NCI-H1105 (cell line): ENCODE measurements around the gene CADPS.

Source experiments
- DNase-seq: peaks from one replicate; lab custom pipeline; 2025; lab: John Stamatoyannopoulos, UW

CADPS gene

DNA sequence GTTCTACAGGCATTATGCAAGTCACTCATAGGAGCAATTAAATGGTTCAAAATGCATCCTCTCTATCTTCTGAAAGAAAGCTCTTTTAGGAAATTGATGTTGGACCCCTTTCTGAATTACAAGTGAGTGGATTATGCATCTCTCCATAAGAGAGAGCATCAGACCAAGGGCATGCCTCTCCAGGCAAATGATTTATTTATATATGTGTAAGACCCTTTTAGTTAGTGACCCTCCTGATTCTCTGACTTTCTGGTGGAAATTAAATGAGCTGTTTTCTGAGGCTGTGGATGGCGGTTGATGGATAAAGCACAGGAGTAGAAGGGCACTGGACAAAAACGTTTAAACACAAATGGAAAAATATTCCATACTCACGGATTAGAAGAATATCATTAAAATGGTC, 62.6 kb downstream of the CADPS start:
- DNase-seq = no peak

DNA sequence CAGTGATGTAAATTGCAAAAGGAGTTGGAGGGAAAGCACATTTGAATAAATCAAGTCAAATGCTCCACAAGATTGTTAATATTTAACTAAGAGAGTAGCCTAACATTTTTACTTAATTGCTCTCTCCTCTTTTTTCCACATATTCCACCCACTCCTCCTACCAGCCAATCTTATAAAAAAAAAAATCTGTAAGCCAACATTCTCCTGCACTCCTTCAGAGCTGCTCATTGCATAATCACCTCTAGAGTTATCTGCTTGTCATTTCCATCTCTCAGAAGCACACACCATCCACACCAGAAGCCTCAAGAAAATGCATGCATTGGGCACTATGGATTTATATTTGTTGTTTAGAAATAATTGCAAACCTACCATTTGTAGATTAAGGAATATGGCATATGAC, 64.1 kb downstream of the CADPS start:
- no peak for DNase-seq

DNA sequence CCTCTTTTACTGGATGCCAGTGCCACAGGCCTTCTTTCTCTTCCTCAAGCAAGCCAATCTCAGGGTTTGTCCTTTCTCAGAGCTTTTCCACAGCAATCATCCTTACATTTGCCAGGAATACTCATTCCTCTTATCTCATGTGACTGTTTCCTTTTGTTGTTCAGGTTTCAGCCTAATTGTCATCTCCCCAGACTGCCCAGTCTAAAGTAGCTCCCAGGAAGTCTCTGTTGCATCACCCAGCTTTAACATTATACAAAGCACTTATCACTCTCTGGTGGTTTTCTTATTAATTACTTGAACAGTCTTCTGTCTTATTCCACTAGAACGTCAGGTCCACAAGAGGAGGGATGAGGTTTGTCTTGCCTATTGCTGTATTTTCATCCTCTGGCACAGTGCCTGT, 65.8 kb downstream of the CADPS start:
- no peak for DNase-seq

DNA sequence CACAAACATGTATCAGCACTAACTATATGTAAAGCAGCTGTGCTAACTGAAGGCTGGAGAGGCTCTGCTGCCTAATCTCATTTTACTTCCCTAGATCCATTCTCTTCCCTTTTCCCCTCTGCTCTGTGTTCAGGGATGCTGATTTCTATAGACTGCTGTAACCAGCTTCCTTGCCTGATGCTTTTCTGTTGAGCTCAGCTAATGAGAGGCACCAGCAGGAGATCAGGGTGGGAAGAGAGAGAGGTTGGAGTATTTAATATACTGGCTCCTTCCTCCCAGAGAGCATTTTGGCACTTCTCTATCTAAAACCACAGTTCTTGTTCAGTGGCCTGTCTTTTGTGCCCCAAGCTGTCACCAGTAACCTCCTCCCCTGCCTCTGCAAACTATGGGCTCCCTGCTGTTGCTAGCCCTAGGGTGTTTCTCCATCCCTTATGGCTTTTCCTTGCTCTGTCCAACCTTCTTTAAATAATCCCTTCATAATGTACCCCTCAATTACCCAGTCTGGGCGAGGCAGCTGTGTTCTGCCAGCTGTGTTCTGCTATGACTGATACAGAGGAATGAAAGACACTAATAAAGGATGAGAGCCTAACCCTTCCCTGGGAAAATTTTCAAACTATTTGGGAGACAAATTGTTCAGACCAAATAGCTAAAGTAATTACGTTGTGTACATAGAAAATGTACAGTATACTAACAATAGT, 69.5 kb downstream of the CADPS start:
- no peak for DNase-seq

DNA sequence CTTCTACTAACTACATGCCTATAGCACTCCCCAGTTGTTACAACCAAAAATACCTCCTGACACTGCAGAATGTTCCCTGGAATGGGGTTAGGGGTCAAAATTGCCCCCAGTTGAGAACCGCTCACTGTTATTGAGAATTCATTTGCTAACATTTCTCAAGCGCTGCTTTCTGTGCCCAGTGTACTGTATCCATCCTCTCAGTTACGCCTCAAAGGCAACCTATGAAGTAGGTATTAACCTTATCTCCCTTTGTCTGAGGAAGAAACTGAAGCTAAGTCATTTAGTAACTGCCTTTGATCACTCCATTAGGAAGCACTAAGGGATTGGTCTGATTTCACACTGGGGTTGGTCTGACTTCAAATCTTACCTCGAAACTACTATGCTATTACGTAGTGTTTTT, 70.1 kb downstream of the CADPS start:
- DNase-seq = no peak

DNA sequence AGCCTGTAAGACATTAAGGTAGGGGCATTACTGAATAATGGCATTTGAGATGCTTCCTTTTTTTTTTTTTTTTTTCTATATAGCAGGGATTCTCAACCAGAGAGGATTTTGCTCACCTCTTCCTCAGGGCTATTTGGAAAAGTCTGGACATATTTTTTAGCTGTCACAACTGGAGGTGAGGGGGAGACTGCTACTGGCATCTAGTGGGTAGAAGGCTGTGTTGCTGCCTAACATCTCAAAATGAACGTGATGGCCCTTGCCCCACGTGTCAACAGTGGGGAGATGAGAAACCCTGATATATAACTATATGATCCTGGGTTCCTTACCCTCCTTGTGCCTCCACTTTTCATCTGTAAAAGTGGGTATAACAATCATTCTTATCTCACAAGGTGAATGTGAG, 71.9 kb downstream of the CADPS start:
- DNase-seq = no peak

DNA sequence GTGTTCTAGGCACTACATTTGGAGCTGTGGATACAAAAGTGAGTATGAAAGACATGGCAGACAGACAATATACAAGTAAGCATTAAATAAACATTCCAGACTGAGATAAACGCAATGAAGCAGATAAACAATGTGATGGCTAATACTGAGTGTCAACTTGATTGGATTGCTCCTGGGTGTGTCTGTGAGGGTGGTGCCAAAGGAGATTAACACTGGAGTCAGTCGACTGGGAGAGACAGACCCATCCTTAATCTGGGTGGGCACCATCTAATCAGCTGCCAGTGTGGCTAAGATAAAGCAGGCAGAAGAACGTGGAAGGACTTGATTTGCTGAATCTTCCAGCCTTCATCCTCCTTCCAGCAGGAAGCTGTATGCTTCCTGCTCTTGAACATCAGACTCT, 77.2 kb downstream of the CADPS start:
- no peak for DNase-seq

DNA sequence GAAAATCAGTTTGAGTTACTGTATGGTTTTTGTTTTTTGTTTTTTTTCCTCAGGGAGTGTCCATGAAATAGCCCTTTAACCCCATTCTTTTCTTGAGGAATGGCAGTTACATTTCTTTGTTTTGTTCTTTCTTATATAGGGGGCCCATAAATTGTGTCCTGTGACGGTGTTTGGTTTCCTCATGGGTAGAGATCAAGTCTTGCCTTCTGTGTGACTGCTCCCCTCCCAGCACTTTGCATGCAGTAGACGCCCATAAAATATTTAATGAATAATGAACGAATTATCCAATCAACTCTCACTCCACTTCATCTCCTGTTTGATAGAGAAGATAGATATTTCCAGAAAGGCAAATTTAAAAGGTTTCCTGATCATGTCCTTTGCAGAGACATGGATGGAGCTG, 78.1 kb downstream of the CADPS start:
- DNase-seq = no peak

DNA sequence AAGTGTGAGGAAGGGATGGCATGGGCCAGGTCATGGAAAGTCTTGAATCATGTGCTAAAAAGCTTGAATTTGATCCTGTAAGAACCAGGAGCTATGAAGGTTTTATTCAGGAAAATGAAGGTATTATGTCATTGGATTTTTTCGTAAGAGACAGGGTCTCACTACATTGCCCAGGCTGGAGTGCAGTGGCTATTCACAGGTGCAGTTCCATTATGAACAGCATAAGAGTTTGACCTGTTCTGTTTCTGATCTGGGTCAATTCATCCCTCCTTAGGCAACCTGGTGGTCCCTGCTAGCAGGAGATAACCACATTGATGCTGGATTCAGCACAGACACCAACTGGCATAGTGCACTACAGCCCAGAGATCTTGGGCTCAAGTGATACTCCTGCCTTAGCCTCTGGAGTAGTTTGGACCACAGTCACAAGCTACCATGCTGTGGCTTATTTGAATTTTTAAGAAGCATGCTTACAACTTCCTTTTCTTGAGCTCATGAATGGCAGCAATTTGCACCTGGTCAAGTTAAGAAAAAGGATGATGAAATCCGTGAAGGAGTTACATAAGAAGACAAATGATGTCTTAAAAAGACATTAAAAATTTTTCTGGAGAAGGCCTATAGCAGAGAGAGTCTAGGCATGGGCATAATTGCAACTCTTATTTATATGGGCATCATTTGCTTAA, 79.1 kb downstream of the CADPS start:
- no peak for DNase-seq

DNA sequence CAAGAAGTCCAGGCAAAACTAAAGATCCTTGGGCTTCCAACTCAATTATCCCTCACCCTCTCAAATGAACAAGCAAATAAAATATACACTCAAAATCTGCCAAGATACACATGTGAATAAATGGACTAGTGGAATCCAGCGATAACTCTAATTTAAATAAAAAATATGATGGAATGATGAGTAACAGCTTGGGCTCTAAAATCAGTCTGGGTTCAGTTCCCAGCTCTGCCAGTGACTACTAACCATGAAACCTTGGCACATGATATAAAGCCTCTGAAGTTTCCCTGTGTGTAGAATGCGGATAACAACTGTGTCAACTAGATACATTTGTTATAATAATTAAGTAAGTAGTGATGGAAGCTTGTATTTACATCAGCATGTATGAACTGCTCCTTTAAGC, 81.3 kb downstream of the CADPS start:
- DNase-seq = no peak

DNA sequence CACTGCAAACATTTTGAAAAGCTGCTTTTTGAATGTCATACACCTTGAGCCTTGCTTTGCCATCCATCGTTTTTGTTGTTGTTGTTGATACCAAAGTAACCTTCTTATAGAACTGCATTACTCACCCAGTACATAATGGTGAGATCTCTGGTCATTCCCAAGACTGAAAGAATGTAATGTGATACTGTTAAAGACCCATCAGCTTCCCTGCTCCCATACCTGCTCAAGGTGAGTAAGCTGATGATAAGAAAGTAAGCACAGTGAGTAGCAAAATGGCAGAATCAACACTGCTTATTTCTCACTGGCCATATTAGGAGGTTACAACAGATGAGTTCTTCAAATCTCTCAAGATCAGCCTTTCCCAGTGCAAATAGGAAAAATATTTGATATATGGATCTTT, 89.8 kb downstream of the CADPS start:
- DNase-seq = no peak

DNA sequence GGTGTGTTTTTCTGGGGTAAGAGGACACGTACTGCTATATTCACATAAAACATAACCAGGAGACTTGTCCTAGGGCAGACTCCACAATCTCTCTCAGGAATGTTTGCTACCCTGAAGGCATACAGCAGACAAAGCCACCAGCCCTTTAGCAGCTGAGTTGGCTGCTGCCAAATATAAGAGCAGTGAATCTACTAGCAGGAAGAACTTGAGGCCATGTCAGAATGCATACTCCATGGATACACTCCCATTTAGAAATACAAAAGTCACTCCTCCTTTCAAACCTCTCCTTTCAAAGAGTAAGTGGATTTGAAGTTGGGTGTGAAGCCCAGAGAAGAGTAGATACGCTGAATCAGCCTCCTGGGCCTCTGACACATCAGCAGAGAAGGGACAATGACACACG, 94.1 kb downstream of the CADPS start:
- no peak for DNase-seq

DNA sequence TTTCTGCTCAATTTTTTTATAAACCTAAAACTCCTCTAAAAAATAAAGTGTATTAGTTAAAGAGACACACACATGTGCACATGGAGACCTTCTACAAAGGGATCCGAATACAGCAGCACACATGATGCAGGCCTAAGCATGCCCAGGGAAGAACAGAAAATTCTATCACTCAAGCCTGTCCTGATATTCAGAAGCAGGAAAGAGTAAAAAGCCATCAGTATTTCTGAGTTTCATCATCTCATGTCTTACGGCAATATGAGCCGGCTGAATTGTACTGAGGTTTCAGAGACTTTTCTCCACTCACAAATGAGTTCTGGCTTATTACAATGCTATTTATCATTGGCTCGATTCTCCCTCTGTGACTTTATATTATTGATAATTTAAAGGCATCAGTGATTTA, 97.5 kb downstream of the CADPS start:
- no peak for DNase-seq

DNA sequence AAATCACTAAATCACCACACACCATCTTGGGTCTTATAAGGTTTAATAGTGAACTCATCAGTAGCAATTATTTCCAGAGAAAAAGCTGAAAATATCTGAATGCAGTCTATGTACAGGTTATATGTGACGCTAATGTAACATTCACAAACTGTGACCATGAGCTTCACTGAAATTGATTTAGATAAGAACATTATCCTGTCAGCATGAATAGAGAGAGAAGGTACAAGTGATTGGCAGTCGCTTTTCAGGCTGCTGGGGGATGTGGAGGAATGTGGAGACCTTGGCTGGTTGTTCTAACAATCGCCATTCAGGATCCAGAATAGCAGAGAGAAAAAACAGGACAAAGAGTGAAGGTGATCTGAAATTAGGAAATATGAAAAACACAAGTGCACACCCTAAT, 98.1 kb downstream of the CADPS start:
- no peak for DNase-seq

DNA sequence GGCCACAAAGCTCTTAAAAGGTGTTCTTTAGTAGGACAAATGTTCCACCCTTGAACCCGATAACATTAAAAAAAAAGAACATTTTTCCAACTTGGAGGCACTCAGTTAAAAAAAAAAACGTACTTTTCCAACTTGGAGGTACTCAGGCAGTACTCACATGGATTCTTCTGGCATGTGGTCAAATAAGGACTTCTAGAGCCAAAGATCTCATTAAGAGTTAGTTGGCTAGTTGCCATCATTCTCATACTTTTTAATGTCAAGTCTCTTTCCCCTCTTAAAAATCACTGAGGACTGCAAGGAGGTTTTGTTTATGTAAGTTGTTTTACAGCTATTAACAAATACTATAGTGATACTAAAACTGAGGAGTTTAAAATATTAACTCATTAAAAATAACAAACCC, 101.0 kb downstream of the CADPS start:
- DNase-seq = no peak

DNA sequence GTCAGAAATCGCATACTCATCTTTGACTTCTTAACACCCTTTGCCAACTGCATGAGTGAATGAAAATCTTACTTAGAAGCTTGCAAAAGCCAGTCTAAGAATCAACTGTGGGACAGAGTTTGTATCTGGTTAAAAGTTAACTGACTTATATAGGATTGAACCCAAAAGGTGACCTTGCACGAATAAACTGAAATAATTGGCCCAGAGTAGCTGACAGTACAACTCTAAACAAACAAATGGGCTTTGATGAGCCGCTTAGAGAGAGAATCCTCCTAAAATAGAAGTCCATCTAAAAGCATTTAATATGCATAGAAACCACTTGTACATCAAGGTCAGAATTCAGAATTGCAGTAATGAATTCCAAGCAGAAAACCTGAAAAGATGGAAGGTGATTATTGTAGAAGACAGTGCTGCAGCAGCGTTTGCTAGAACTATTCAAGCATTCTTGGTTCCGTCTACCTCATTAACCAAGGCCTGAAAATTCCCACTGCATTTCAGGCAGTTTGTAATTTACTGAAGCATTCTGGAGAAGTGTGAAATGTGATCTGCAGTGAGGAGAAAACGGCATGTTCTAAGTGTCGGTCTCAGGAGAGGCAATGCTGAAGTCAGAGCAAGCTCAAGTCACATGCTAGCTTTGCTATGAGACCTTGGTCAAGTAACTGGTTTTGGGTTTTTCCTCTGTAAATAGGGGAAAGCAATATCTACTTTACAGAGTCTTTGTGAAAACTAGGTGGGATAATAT, 103.7 kb downstream of the CADPS start:
- no peak for DNase-seq

DNA sequence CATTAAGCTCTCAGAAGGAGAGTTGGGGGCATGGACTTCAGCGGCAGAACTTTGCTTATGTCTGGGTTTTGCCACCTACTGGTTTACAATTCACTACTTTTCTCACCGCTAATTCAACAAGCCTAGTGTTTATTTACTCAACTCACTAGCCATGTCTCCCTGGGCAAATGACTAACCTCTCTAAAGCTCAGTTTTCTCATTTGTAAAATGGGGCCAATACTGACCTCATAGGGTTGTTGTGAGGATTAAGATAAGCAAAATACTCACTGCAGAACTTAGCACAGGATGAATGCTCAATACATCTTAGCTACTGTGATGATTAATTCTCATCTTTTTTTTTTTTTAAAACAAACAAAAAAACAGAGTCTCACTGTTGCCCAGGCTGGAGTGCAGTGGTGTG, 106.3 kb downstream of the CADPS start:
- no peak for DNase-seq

DNA sequence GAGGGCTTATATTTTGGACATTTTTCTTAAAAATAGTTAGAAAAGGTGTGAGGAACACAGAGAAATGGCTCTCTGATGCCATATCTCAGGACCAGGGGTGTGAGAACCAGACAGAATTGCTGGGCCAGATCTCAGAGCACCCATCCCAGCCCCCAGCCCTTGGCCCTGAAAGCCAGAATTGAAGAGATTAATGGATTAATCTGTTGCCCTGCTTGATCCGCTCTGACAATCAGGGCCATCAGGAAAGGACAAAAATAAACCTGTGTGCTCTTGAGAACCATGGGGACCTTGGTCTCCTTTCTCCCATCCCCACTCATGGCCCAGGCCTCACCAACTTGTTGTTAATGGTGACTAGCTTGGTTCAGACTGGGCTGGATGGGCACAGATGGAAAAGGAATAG, 113.5 kb downstream of the CADPS start:
- DNase-seq = no peak

DNA sequence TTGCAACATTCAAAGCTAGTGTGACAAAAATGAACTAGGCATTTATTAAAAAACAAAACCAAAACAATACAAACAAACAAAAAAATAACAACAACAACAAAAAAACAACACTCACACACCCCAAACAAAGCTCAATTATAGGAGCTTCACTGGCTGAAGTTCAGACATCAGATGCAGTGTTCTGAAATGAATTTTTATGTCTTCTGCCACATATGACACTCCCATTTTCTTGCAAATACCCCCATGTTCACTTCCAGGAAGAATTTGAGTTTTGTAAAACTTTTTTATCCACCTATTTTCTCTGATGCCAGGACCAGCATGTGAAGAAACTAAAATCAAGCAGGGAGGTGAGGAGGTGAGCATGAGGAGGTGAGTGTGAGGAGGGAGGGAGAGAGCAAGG, 113.9 kb downstream of the CADPS start:
- no peak for DNase-seq

DNA sequence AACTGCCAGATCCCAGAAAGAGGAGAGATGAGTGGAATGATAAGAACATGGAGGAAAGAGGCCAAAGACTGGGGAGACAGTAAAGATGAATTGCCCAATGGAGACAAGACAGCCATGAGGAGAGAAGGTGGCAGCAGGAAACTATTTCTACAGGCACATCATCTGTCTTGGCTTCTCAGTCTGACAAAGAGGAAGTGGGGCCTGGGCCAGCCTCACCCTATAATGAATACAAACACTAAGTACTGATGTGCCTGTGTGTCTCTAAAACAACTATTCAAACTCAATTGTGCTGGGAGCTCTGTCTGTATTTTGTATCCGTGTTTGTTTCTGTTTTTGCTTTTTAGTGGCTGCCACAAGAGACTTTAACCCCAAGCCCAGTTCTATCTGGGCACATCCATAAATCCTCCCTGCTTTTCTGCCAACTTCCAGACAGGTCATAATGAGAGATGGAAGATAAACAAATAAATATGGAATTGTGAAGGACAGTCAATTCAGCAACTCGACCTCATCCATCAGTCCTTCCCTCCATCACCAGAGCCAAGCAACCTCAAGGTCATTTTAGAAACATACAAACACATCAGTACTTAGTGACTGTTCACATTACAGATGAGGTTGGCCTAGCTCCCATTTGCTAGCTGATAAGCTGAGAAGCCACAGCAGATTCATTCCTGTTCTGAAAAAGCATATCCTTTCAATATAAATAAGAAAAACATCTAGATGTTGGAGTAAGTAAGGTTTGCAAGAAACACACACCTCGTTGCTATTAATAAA, 116.7 kb downstream of the CADPS start:
- DNase-seq = no peak

DNA sequence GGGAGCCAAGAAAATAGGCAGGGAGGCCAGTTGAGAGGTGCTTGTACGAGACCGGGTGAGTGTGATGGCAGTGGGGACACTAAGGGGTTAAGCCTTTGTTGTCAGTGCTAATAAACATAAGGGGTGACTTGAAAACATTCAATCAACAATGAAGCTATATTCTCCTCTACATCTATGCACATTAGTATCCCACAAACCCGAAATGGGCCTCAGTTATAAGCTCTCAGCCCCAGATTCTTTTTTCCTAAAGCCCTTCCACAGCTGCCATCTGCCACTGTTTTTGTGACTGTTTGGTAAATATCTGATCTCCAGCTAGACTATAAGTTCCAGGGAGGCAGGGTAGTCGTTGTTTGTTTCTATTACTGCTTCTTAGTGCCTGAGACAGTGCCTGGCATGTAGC, 118.2 kb downstream of the CADPS start:
- DNase-seq = no peak

DNA sequence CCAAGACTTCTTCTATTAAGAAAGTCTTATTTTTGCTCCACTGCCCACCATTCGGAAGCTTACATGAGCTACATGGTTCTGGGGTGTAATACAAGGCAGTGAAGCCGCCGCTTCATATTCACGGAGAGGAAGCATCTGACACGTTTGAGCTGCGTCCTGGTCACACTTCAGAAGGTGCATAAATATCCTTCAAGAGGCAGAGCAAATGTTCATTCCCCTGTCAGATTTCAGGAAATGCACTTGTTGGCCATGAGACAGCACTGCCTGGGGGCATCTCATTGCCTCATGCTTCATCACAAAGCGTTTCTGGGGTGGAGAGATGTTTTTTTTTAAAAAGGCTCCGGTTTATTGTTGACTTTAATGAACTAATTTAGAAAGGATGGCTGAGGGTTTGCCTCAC, 119.9 kb downstream of the CADPS start:
- no peak for DNase-seq

DNA sequence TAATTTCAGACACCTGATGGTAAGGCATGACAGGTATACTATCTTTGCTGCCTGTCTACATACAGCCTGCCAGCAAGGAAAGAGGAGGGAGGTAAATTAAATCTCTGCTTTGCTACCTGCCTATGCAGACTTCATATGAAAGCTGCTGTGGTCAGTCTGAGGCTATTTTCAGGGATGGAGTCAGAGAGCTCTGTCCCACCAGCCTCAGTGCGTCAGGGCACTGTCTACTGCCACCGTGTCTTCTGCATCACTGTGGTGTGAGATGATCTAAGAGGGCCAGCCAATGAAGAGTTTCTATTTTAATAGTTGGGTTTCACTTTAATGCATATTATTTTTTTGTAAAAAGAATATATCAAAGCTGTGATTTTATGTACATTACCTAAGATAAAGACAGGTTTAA, 125.6 kb downstream of the CADPS start:
- DNase-seq = no peak
